A673 (cell line): Measurements from ENCODE around the gene STUM.

ENCODE experiments used
- CTCF ChIP-seq: fragments of 300-800, 200-600 bp; sonication (generic); conservative IDR thresholded peaks from 2 replicates; pipeline ENCODE4 v1.5.1; 2017; ENCODE audit warnings: low read depth, mild to moderate bottlenecking, antibody characterized with exemption, low read length, moderate library complexity, mixed read lengths
- EZH2 ChIP-seq: fragments of 200-600 bp; sonication (generic); IDR thresholded peaks from 2 replicates; pipeline ENCODE4 v1.6.1; 2017; ENCODE audit warnings: borderline replicate concordance, low read depth, mild to moderate bottlenecking, mixed read lengths, antibody characterized with exemption, low read length; ENCODE audit not compliant: poor library complexity, severe bottlenecking

GRCh38 chr1:226609836-226610455 lies 61.4 kb downstream of the STUM start:
- no peak for TF ChIP-seq CTCF
- TF ChIP-seq EZH2 = no peak
